Endothelial cell (in vitro differentiated cells): ENCODE data around the gene DPM1. TPM values are rescaled to one million over a fixed set of nuclear protein-coding genes. Genes with fewer than 3 reads are reported as not detected.

Source experiments
- DNase-seq: peaks from one replicate; pipeline ENCODE4 v3.0.0; 2021; ENCODE audit warnings: low spot score
- H3K27ac Mint-ChIP-seq: one replicate; pipeline ENCODE4 v1.8.0; 2021; ENCODE audit warnings: mixed read lengths, inconsistent platforms; ENCODE audit not compliant: unreplicated experiment
- H3K27me3 Mint-ChIP-seq: one replicate; pipeline ENCODE4 v1.8.0; 2021; ENCODE audit warnings: mild to moderate bottlenecking, moderate library complexity, mixed read lengths, inconsistent platforms; ENCODE audit not compliant: unreplicated experiment
- H3K36me3 Mint-ChIP-seq: one replicate; pipeline ENCODE4 v1.8.0; 2021; ENCODE audit warnings: mild to moderate bottlenecking, low read depth, mixed read lengths, inconsistent platforms; ENCODE audit not compliant: unreplicated experiment
- H3K4me1 Mint-ChIP-seq: one replicate; pipeline ENCODE4 v1.8.0; 2021; ENCODE audit warnings: mild to moderate bottlenecking, mixed read lengths, inconsistent platforms; ENCODE audit not compliant: unreplicated experiment
- H3K4me3 Mint-ChIP-seq: one replicate; pipeline ENCODE4 v1.8.0; 2021; ENCODE audit warnings: mild to moderate bottlenecking, mixed read lengths, inconsistent platforms; ENCODE audit not compliant: unreplicated experiment
- H3K9me3 Mint-ChIP-seq: one replicate; pipeline ENCODE4 v1.8.0; 2021; ENCODE audit warnings: mixed read lengths, inconsistent platforms; ENCODE audit not compliant: unreplicated experiment
- total RNA-seq: library from RNA; stranded (reverse); fragmentation: NEBNext Ultra II Directional; extraction: Animal tissue kit (Norgen Biotek cat#: 25700); gene quantifications from one replicate; pipeline ENCODE4 v1.2.1, GENCODE V29; 2021; ENCODE audit not compliant: unreplicated experiment
- TF ChIP-seq, protein P1 (sequence below): fragments of 200-600 bp; sonication (generic); IDR thresholded peaks from one replicate; pipeline ENCODE4 v1.5.0; 2021; ENCODE audit warnings: antibody characterized with exemption; ENCODE audit not compliant: unreplicated experiment

The DPM1 gene
- total RNA-seq, 1 donor from 2014 or later = 40.0 TPM

DNA sequence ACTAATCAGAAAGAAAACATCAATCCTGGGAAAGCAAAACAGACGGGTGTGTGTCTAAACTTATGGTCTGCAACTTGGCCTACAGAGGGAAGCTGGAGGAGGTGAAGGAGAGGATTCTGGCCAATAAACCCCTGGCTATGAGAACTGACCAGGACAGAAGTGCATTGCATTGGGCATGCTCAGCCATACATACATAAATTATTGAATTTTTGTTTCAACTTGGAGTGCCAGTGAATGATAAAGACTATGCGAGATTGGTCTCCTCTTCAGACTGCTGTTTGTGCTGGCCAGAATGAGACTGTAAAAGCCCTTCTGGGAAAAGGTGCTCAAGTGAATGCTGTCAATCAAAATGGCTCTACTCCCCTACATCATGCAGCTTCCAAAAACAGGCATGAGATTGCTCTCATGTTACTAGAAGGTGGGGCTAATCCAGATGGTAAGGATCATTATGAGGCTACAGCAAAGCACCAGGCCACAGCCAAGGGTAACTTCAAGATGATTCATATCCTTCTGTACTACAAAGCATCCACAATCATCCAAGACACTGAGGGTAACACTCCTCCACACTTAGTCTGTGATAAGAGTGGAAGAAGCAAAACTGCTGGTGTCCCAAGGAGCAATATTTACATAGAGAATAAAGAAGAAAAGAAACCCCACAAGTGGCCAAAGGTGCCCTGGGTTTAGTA lies 44.5 kb downstream of the DPM1 start:
- Mint-ChIP-seq H3K36me3 (peaks cover 7% of the 10 kb centered on the region), H3K27ac (no peak overlapping the region), H3K27me3 (no peaks in the 10 kb centered on the region), H3K4me1 (peaks cover 27% of the 10 kb centered on the region), H3K4me3 (no peak overlapping the region), H3K9me3 (no peaks in the 10 kb centered on the region)
- DNase-seq = no peak
- TF ChIP-seq, protein P1, sequence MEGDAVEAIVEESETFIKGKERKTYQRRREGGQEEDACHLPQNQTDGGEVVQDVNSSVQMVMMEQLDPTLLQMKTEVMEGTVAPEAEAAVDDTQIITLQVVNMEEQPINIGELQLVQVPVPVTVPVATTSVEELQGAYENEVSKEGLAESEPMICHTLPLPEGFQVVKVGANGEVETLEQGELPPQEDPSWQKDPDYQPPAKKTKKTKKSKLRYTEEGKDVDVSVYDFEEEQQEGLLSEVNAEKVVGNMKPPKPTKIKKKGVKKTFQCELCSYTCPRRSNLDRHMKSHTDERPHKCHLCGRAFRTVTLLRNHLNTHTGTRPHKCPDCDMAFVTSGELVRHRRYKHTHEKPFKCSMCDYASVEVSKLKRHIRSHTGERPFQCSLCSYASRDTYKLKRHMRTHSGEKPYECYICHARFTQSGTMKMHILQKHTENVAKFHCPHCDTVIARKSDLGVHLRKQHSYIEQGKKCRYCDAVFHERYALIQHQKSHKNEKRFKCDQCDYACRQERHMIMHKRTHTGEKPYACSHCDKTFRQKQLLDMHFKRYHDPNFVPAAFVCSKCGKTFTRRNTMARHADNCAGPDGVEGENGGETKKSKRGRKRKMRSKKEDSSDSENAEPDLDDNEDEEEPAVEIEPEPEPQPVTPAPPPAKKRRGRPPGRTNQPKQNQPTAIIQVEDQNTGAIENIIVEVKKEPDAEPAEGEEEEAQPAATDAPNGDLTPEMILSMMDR = no peak

DNA sequence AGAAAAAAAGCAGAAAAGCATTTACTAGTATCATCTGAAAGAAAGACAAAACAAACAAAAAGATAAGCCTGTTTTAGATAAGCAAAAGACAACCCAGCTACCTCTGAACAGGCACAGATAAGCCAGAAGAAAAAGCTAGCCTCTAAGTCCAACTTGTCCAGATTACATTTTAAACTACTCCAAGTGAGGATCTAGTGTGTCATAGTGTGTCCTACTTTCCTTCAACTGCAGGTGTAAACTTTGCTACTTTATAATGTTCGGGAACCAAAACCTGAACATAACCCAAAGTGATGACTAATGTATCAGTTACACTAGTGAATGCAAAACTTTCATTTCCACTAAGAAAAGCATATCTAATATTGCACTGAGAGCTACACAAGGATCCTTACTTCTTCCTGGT lies 46.6 kb downstream of the DPM1 start:
- Mint-ChIP-seq H3K36me3 (peaks cover 7% of the 10 kb centered on the region), H3K9me3 (no peaks in the 10 kb centered on the region), H3K4me3 (no peak overlapping the region), H3K4me1 (peaks cover 17% of the 10 kb centered on the region), H3K27ac (peak overlapping the region; percentile 12), H3K27me3 (no peaks in the 10 kb centered on the region)
- DNase-seq = no peak
- TF ChIP-seq, protein P1 = no peak

DNA sequence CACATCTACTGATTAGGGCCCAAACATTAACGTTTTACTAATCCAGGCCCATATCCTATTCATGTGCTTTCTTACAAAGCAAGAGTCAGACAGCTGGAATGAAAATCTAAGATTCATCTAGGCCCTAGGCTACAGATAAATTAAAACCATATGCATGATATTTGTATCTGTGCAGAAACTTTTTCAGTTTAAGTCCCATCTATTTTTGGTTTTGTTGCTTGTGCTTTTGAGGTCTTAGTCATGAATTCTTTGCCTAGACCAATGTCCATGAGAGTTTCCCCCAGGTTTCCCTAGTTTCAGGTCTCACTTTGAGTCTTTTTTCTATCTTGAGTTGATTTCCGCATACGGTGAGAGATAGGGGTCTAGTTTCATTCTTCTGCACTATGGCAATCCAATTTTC lies 47.3 kb downstream of the DPM1 start:
- no peaks in the 10 kb centered on the region for H3K27me3 Mint-ChIP-seq
- peaks cover 7% of the 10 kb centered on the region for H3K36me3 Mint-ChIP-seq
- H3K9me3 Mint-ChIP-seq = no peaks in the 10 kb centered on the region
- peaks cover 17% of the 10 kb centered on the region for H3K4me1 Mint-ChIP-seq
- no peak overlapping the region for H3K4me3 Mint-ChIP-seq
- TF ChIP-seq, protein P1 = no peak
- no peak overlapping the region for H3K27ac Mint-ChIP-seq
- no peak for DNase-seq

DNA sequence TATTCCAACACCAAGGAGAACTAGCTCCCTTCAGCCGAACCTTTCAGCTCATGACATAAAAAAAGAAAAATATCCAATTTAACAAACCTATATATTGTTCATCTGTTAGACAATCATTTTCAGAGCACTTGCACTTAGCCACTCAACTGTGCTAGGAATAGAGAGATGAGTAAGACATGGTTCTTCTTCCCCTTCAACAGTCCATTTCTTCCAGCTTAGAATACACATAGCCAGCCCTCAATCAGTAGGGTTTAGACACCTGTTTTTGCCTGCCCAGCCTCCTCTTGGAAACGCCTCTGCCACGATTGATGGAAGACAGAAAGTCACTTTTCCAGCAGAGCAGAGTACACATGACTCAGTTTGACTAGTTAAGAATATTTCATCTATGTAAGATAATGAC lies 48.9 kb downstream of the DPM1 start:
- peaks cover 8% of the 10 kb centered on the region for H3K4me1 Mint-ChIP-seq
- DNase-seq = no peak
- H3K27ac Mint-ChIP-seq = no peak overlapping the region
- H3K27me3 Mint-ChIP-seq = no peaks in the 10 kb centered on the region
- no peaks in the 10 kb centered on the region for H3K9me3 Mint-ChIP-seq
- no peak overlapping the region for H3K4me3 Mint-ChIP-seq
- H3K36me3 Mint-ChIP-seq = peaks cover 7% of the 10 kb centered on the region
- TF ChIP-seq, protein P1 = no peak

DNA sequence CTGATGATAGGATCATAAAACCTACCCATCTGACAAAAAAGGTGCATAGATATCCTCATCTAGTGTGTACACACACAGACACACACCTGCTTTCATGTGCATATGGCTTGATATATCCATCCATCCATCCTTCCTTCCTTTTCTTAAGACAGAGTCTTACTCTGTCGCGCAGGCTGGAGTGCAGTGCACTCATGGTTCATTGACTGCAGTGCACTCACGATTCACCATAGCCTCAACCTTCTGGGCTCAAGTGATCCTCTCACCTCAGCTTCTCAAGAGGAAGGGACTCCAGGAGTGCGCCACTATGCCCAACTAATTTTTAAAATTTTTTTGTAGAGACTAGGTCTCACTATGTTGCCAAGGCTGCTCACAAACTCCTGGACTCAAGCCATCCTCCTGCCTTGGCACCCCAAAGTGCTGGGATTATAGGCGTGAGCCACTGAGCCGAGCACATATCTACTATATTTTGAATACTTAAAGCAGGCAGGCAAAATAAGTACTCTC lies 54.2 kb downstream of the DPM1 start:
- no peak overlapping the region for H3K27ac Mint-ChIP-seq
- no peaks in the 10 kb centered on the region for H3K9me3 Mint-ChIP-seq
- no peak for DNase-seq
- no peak overlapping the region for H3K4me3 Mint-ChIP-seq
- peaks cover 9% of the 10 kb centered on the region for H3K36me3 Mint-ChIP-seq
- no peaks in the 10 kb centered on the region for H3K27me3 Mint-ChIP-seq
- no peaks in the 10 kb centered on the region for H3K4me1 Mint-ChIP-seq
- TF ChIP-seq, protein P1 = no peak
